ENCODE data around the gene RNF38.
A peak's percentile ranks its signal among the peaks of the same experiment; 100 is the strongest.
"Not testable (repeated sequence)": the region's sequence is repeated elsewhere in the genome, so short reads cannot be mapped to it uniquely, and the experiment has no call there.

The RNF38 gene

DNA sequence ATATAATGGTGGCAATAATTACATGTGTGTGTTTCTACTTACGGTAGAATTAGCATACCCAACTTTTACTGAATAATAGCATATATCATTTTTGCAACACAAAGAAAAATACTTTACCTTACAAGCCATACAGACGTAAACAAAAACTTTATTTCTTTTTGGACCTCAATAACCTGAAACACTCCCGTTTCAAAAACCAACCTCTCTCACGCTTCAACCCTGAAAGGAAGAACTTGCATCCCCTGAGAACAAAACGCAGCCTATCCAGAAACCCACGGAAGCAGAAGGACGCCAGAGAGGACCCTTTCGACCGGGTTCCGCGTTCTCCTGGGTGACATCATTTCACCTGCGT is at the start of gene RNF38:
RNF38 (minus strand) TSS at position 290 of the 352 bp plus-strand sequence; CDS start at position 129, 161 bp downstream.
- TF ChIP-seq, protein P1, sequence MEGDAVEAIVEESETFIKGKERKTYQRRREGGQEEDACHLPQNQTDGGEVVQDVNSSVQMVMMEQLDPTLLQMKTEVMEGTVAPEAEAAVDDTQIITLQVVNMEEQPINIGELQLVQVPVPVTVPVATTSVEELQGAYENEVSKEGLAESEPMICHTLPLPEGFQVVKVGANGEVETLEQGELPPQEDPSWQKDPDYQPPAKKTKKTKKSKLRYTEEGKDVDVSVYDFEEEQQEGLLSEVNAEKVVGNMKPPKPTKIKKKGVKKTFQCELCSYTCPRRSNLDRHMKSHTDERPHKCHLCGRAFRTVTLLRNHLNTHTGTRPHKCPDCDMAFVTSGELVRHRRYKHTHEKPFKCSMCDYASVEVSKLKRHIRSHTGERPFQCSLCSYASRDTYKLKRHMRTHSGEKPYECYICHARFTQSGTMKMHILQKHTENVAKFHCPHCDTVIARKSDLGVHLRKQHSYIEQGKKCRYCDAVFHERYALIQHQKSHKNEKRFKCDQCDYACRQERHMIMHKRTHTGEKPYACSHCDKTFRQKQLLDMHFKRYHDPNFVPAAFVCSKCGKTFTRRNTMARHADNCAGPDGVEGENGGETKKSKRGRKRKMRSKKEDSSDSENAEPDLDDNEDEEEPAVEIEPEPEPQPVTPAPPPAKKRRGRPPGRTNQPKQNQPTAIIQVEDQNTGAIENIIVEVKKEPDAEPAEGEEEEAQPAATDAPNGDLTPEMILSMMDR (IDR thresholded peaks at IDR 0.05; ENCODE audit: insufficient read depth, low read depth, low read length, missing control alignments), result no peak
- H3K4me3 ChIP-seq (ENCODE audit: low read depth, low read length), result peak within 1 kb of the TSS; percentile 96
- no peak for DNase-seq (ENCODE audit: low read depth)

DNA sequence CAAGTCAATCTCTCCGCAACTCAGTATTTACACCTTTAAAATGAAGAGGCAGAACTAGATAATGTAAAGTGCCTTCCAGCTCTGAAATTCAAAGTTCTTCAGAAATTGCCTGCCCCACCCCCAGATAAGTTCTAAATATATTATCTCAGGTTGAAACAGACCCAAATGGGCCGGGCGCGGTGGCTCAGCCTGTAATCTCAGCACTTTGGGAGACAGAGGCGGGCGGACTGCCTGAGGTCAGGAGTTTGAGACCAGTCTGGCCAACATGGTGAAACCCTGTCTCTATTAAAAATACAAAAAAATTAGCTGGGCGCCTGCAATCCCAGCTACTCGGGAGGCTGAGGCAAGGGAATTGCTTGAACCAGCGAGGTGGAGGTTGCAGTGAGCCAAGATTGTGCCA is 48.5 kb upstream of the RNF38 start:
- not testable (repeated sequence) for H3K4me3 ChIP-seq (ENCODE audit: low read depth, low read length); DNase-seq (ENCODE audit: low read depth)

DNA sequence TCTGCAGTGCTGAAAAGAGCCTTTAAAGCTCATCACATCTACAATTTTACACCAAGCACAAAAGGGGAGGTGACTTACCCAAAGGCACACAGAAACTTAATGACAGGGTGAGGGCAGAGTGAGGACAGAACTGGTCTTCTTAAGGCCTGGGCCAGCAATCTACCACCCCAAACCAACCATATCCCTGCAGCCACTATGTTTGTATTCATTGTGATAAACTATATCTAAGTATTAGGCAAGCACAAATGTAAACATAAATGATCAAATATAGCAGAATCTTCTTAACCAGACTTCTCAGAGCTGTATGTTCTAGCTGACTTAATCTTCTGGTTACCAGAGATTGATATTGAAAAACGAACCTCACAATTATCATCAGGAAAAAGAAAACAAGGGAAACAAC is 47.9 kb upstream of the RNF38 start:
- DNase-seq (ENCODE audit: low read depth), result no peak
- TF ChIP-seq, protein P1 (IDR thresholded peaks at IDR 0.05; ENCODE audit: insufficient read depth, low read depth, low read length, missing control alignments), result no peak
- H3K4me3 ChIP-seq (ENCODE audit: low read depth, low read length), result no peak overlapping the region

DNA sequence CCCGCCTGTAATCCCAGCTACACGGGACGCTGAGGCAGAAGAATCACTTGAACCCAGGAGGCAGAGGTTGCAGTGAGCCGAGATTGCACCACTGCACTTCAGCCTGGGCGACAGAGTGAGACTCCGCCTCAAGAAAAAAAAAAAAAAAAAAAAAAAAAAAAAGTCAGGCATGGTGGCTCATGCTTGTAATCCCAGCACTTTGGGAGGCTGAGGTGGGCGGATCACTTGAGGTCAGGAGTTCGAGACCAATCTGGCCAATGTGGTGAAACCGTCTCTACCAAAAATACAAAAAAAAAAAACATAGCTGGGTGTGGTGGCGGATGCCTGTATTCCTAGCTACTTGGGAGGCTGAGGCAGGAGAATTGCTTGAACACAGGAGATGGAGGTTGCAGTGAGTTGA is 46.6 kb upstream of the RNF38 start:
- not testable (repeated sequence) for DNase-seq (ENCODE audit: low read depth); H3K4me3 ChIP-seq (ENCODE audit: low read depth, low read length)

DNA sequence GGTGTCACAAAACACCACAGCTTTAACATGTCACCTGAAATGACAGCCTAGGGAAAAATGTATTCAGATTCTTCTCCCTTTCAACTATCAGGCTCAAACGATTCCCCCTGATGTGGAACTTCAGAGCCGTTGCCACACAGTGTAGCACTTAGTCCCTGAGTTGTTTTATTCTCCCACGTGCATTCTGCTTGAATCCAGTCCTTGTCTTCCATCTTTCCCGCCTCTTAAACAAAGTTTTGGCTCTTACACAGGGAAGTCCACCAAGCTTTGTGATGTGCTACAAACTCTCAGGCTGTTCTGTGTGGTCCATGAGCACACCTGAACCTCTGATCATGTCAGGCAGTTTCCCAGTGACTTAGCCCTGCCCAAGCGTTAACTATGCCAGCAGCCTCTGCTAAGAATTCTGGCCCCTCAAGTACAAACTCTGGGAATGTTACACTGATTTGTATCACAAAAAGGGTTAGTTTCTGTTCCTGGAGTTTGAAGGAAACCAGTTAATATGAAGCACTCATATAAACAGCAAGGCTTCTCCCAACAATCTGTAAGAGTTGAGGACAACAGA is 45.8 kb upstream of the RNF38 start:
- TF ChIP-seq, protein P1 (IDR thresholded peaks at IDR 0.05; ENCODE audit: insufficient read depth, low read depth, low read length, missing control alignments), result no peak
- H3K4me3 ChIP-seq (ENCODE audit: low read depth, low read length), result no peak overlapping the region
- no peak for DNase-seq (ENCODE audit: low read depth)

DNA sequence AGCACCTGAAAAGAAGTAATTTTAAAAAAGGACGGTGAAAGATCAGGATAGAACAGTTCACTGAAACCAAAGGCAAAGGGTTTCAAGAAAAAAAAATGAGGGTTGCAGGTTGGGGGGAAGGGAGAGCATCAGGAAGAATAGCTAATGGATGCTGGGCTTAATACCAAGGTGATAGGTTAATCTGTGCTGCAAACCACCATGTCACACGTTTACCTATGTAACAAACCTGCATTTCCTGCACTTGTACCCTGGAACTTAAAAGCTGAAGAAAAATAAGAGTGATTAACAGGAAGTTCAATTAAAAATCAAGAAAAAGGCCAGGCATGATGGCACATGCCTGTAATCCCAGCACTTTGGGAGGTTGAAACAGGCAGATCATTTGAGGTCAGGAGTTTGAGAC is 44.1 kb upstream of the RNF38 start:
- TF ChIP-seq, protein P1 (IDR thresholded peaks at IDR 0.05; ENCODE audit: insufficient read depth, low read depth, low read length, missing control alignments), result no peak
- DNase-seq (ENCODE audit: low read depth), result no peak
- H3K4me3 ChIP-seq (ENCODE audit: low read depth, low read length), result no peak overlapping the region

DNA sequence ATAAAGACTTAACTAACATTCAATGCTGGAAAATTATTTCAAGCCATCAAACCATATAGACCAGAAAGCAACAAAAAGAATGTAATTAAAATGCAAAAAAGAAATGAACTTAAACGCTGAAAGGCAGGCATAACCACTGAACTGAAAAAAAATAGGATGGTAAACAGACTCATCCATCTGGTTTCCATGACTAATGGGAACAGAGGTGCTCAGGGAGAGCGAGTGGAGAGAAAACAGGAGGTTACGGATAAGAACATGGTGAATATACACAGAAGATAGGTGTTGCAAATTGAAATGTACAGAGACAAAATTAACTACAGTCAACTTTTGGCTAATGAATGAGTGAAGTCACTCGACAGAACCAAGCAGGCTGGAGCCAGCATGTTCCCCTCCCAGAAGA is 43.5 kb upstream of the RNF38 start:
- no peak for DNase-seq (ENCODE audit: low read depth)
- no peak overlapping the region for H3K4me3 ChIP-seq (ENCODE audit: low read depth, low read length)
- TF ChIP-seq, protein P1 (IDR thresholded peaks at IDR 0.05; ENCODE audit: insufficient read depth, low read depth, low read length, missing control alignments), result no peak

DNA sequence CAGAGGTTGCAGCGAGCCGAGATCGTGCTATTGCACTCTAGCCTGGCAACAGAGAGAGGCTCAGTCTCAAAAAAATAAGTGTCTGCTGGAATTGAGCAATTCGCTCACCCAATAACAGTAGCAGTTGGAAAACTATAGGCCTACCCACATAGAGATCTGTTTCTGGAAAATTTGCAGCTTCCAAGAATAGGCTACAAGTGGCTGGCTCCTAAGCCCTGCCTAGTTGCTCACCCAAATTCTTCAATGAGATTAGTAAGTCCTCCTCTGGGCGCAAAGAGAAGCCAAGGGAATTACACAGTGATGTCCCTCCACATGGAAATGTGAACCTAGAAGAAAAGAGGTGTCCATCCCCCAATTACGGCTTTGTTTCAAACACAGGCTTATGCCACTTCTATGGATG is 42.6 kb upstream of the RNF38 start:
- TF ChIP-seq, protein P1 (IDR thresholded peaks at IDR 0.05; ENCODE audit: insufficient read depth, low read depth, low read length, missing control alignments), result no peak
- no peak for DNase-seq (ENCODE audit: low read depth)
- H3K4me3 ChIP-seq (ENCODE audit: low read depth, low read length), result no peak overlapping the region

Measured in GM12865 (cell line).